Endothelial cell of umbilical vein (primary cell): ENCODE data around the gene RASSF3. TPM values are rescaled to one million over a fixed set of nuclear protein-coding genes. Genes with fewer than 3 reads are reported as not detected.

Experiments used
- BruUV-seq: library from RNA; stranded (reverse); fragments of 400-500 nt; replicated peaks from 2 replicates; lab custom pipeline; 2021; lab: Mats Ljungman, UMichigan
- CTCF ChIA-PET: fragments of 300-600, 350-600 bp; sonication (Branson Sonifier 250); formaldehyde crosslinking; loops from one replicate; lab custom pipeline; 2021; ENCODE audit warnings: antibody characterized with exemption, inconsistent platforms; lab: Charles Lee
- POLR2A ChIA-PET: fragments of 300-600, 350-600 bp; sonication (Branson Sonifier 250); formaldehyde crosslinking; loops from one replicate; lab custom pipeline; 2021; ENCODE audit warnings: antibody characterized with exemption, inconsistent platforms; lab: Charles Lee
- DNase-seq: peaks from one replicate; pipeline ENCODE4 v3.0.0-alpha.2; 2011; ENCODE audit warnings: low read depth, low spot score
- FAIRE-seq: peaks from 2 replicates; lab custom pipeline; 2011; peaks lifted over from hg19 to GRCh38; lab: Jason Lieb, UNC
- H2AFZ ChIP-seq: 2 replicates; pipeline ENCODE4 v1.6.0; 2012; ENCODE audit warnings: low read depth, low read length, control low read depth, inconsistent platforms
- H3K27ac ChIP-seq: 2 replicates; pipeline ENCODE4 v1.5.1; 2011; ENCODE audit warnings: low read depth, mild to moderate bottlenecking, control low read depth, low read length, moderate library complexity; ENCODE audit not compliant: insufficient read depth
- H3K27me3 ChIP-seq, 2 experiments: 2 replicates each; pipeline versions ENCODE4 v1.6.0 to v1.6.1; 2011; ENCODE audit warnings: low read length in 2 of 2, mixed read lengths in 1 of 2; ENCODE audit not compliant: control insufficient read depth in 2 of 2, insufficient read depth in 2 of 2
- H3K36me3 ChIP-seq, 2 experiments: 2 replicates in 1 of 2; 3 replicates in 1 of 2; pipeline ENCODE4 v1.5.1; 2011; ENCODE audit warnings: low read length in 2 of 2, mild to moderate bottlenecking in 1 of 2, moderate library complexity in 1 of 2; ENCODE audit not compliant: control insufficient read depth in 2 of 2, insufficient read depth in 2 of 2; ENCODE audit errors: extremely low read depth in 1 of 2
- H3K4me1 ChIP-seq: 3 replicates; pipeline ENCODE4 v1.5.1; 2011; ENCODE audit warnings: mild to moderate bottlenecking, low read length; ENCODE audit not compliant: control insufficient read depth, insufficient read depth; ENCODE audit errors: extremely low read depth
- H3K4me2 ChIP-seq: 2 replicates; pipeline ENCODE4 v1.6.1; 2011; ENCODE audit warnings: low read length, control low read depth, mixed read lengths; ENCODE audit not compliant: insufficient read depth
- H3K4me3 ChIP-seq, 3 experiments: fragments of 200-600 bp in 1 of 3; sonication (generic), shearing (Covaris generic) in 1 of 3; replicated peaks in 1 of 3; 2 replicates each; pipeline ENCODE4 v1.5.1; 2011 to 2016; ENCODE audit warnings: control low read depth in 3 of 3, low read length in 3 of 3, mild to moderate bottlenecking in 2 of 3, inconsistent platforms in 1 of 3, low read depth in 1 of 3, moderate library complexity in 1 of 3; ENCODE audit not compliant: insufficient read depth in 1 of 3
- H3K79me2 ChIP-seq: 2 replicates; pipeline ENCODE4 v1.6.0; 2012; ENCODE audit warnings: low read length, inconsistent platforms; ENCODE audit not compliant: control insufficient read depth, insufficient read depth
- H3K9ac ChIP-seq: replicated peaks from 2 replicates; pipeline ENCODE3; 2011; ENCODE audit warnings: low read length, control low read depth; ENCODE audit not compliant: insufficient read depth; ENCODE audit errors: extremely low read depth
- H3K9me1 ChIP-seq: replicated peaks from 3 replicates; pipeline ENCODE4 v1.6.0; 2011; ENCODE audit warnings: mild to moderate bottlenecking, low read length; ENCODE audit not compliant: control insufficient read depth, insufficient read depth; ENCODE audit errors: extremely low read depth
- H3K9me3 ChIP-seq: replicated peaks from 2 replicates; pipeline ENCODE4 v1.5.1; 2012; ENCODE audit warnings: low read length, inconsistent platforms; ENCODE audit not compliant: control insufficient read depth, insufficient read depth
- H4K20me1 ChIP-seq: replicated peaks from 2 replicates; pipeline ENCODE3; 2011; ENCODE audit warnings: mild to moderate bottlenecking, low read length; ENCODE audit not compliant: control insufficient read depth, insufficient read depth; ENCODE audit errors: extremely low read depth
- CTCF ChIP-seq, 2 donors: IDR thresholded peaks; 1 replicate in 1 of 2; 2 replicates in 1 of 2; pipeline ENCODE4 v1.5.1; 2011; ENCODE audit warnings: low read length in 2 of 2, mild to moderate bottlenecking in 2 of 2, moderate library complexity in 2 of 2, control low read depth in 1 of 2, inconsistent platforms in 1 of 2, low read depth in 1 of 2; ENCODE audit not compliant: insufficient read depth in 1 of 2; ENCODE audit errors: extremely low read depth in 1 of 2
- FOS ChIP-seq: IDR thresholded peaks from 2 replicates; pipeline ENCODE4 v1.6.1; 2011; ENCODE audit warnings: mild to moderate bottlenecking, low read length, moderate library complexity, borderline replicate concordance; ENCODE audit not compliant: insufficient read depth
- JUN ChIP-seq: IDR thresholded peaks from 2 replicates; pipeline ENCODE4 v1.6.1; 2011; ENCODE audit warnings: borderline replicate concordance, low read depth; ENCODE audit not compliant: insufficient read length, insufficient read depth
- MAX ChIP-seq: IDR thresholded peaks from 2 replicates; pipeline ENCODE4 v1.6.1; 2011; ENCODE audit not compliant: insufficient read depth, insufficient read length
- MYC ChIP-seq: IDR thresholded peaks from one replicate; pipeline ENCODE4 v1.6.1; 2011; ENCODE audit warnings: mild to moderate bottlenecking, low read depth, low read length
- POLR2A ChIP-seq: IDR thresholded peaks from 2 replicates; pipeline ENCODE4 v1.6.1; 2012; ENCODE audit warnings: low read depth, mild to moderate bottlenecking, control low read depth, low read length
- dilution Hi-C: fragments of 300-500 bp; cut with MboI; formaldehyde crosslinking; loops from one replicate; pipeline ENCODE4 v1.15.0; 2019; ENCODE audit warnings: low sequenced_read_pairs; ENCODE audit not compliant: extremely low pct_ligation_motif_present
- intact Hi-C: fragments of 100-400 bp; cut with micrococcal nuclease; formaldehyde crosslinking; loops from one replicate; pipeline ENCODE4 v1.10.0; 2022
- polyA plus RNA-seq, 4 experiments: library from polyadenylated mRNA; depleted of rRNA in 3 of 4; stranded (reverse) in 3 of 4; unstranded in 1 of 4; fragments of >200 nt; gene quantifications; 2 replicates each; pipeline versions ENCODE4 v1.2.1 to v1.2.3, GENCODE V29; 2011 to 2012; ENCODE audit warnings: missing spikeins in 1 of 4
- total RNA-seq: library from RNA; stranded (reverse); gene quantifications from 2 replicates; pipeline ENCODE4 v1.2.3, GENCODE V29; 2021

RASSF3 gene
- total and polyA plus RNA-seq, 2 donors (not counting 3 experiments of a cell fraction or from before 2014, with no cell fraction given) = 20.2 to 60.8 TPM

GRCh38 chr12:64633940-64634337 is 23.6 kb downstream of the RASSF3 start:
- H3K4me2 ChIP-seq = no peak overlapping the region
- peak; percentile 80 for DNase-seq
- H4K20me1 ChIP-seq = no peaks in the 10 kb centered on the region
- ChIA-PET CTCF (interaction anchor here (0.5 to 2.0 kb wide), 8 partner anchors 15 to 84 kb away, joined by 3 to 8 read pairs (median 4); no protein-coding TSS in a partner anchor), POLR2A (interaction anchor here (0.6 kb wide), 1 partner anchor 10 kb away, joined by 3 read pairs; no protein-coding TSS in a partner anchor)
- peak overlapping the region; percentile 49 for H3K27ac ChIP-seq
- BruUV-seq = no TSS peak
- dilution Hi-C loops = no loop called here
- H3K4me1 ChIP-seq = peaks cover 16% of the 10 kb centered on the region
- H3K36me3 ChIP-seq = no peaks in the 10 kb centered on the region
- TF ChIP-seq CTCF (IDR thresholded peaks at IDR 0.05; ENCODE audit: extremely low read depth in 1 of 2, insufficient read depth in 1 of 2, low read depth in 1 of 2, low read length in 2 of 2) = no peak
- no peak for TF ChIP-seq POLR2A
- TF ChIP-seq FOS = peak; percentile 84
- no peak for TF ChIP-seq MAX
- no peak for TF ChIP-seq MYC
- peak; percentile 34 for TF ChIP-seq JUN
- H3K27me3 ChIP-seq = no peaks in the 10 kb centered on the region
- intact Hi-C loops = no loop called here
- H3K9me3 ChIP-seq = no peaks in the 10 kb centered on the region
- H3K4me3 ChIP-seq = no peak overlapping the region
- peaks cover 92% of the 10 kb centered on the region for H3K79me2 ChIP-seq
- no peak overlapping the region for H3K9ac ChIP-seq
- peak; percentile 86 for FAIRE-seq
- no peak overlapping the region for H2AFZ ChIP-seq
- no peaks in the 10 kb centered on the region for H3K9me1 ChIP-seq
